Liver (tissue), 9 donors: ENCODE measurements around the gene ENOPH1. TPM values are rescaled to one million over a fixed set of nuclear protein-coding genes. Genes with fewer than 3 reads are reported as not detected.

Experiments
- DNase-seq: peaks from one replicate; pipeline ENCODE4 v3.0.0-alpha.2; 2017; ENCODE audit warnings: low spot score
- H3K27ac ChIP-seq, 2 donors: one replicate each; pipeline ENCODE4 v1.7.0; 2013; ENCODE audit warnings: inconsistent platforms in 2 of 2, low read length in 2 of 2, control low read depth in 1 of 2, low read depth in 1 of 2, mild to moderate bottlenecking in 1 of 2
- H3K27me3 ChIP-seq, 4 donors: one replicate each; pipeline versions ENCODE4 v1.6.1 to v1.7.0; 2013; ENCODE audit warnings: low read length in 3 of 4, inconsistent platforms in 1 of 4, mild to moderate bottlenecking in 1 of 4, moderate library complexity in 1 of 4; ENCODE audit not compliant: control insufficient read depth in 4 of 4, insufficient read depth in 4 of 4
- H3K36me3 ChIP-seq, 4 donors: one replicate each; pipeline versions ENCODE4 v1.6.1 to v1.7.0; 2013; ENCODE audit warnings: low read length in 3 of 4, mild to moderate bottlenecking in 3 of 4, low read depth in 1 of 4, moderate library complexity in 1 of 4; ENCODE audit not compliant: control insufficient read depth in 4 of 4, insufficient read depth in 3 of 4
- H3K4me1 ChIP-seq, 4 donors: one replicate each; pipeline versions ENCODE4 v1.6.1 to v1.7.0; 2013; ENCODE audit warnings: low read length in 3 of 4, mild to moderate bottlenecking in 3 of 4, moderate library complexity in 1 of 4; ENCODE audit not compliant: control insufficient read depth in 4 of 4, insufficient read depth in 4 of 4
- H3K4me3 ChIP-seq, 3 donors: one replicate each; pipeline versions ENCODE4 v1.6.1 to v1.7.0; 2013; ENCODE audit warnings: low read length in 3 of 3, control low read depth in 1 of 3, low read depth in 1 of 3, mild to moderate bottlenecking in 1 of 3
- H3K9ac ChIP-seq, 2 donors: one replicate each; pipeline ENCODE4 v1.7.0; 2013; ENCODE audit warnings: low read length in 2 of 2, mild to moderate bottlenecking in 2 of 2, moderate library complexity in 2 of 2, control low read depth in 1 of 2, low read depth in 1 of 2
- H3K9me3 ChIP-seq, 4 donors: one replicate each; pipeline versions ENCODE4 v1.6.1 to v1.7.0; 2013; ENCODE audit warnings: low read length in 3 of 4; ENCODE audit not compliant: control insufficient read depth in 4 of 4
- CTCF ChIP-seq: fragments of 150-350 bp; IDR thresholded peaks from 2 replicates; pipeline ENCODE4 v1.5.1; 2017; ENCODE audit warnings: improper control_type of control experiment, low read depth, low read length; ENCODE audit not compliant: missing input control
- EGR1 ChIP-seq, 2 donors: IDR thresholded peaks; 2 replicates each; pipeline ENCODE4 v1.6.1; 2016 to 2018; ENCODE audit warnings: antibody characterized with exemption in 2 of 2, low read depth in 2 of 2
- FOXA1 ChIP-seq: IDR thresholded peaks from 2 replicates; pipeline ENCODE4 v1.6.1; 2016; ENCODE audit warnings: antibody characterized with exemption
- FOXA2 ChIP-seq: IDR thresholded peaks from 2 replicates; pipeline ENCODE4 v1.6.1; 2016; ENCODE audit warnings: antibody characterized with exemption
- GABPA ChIP-seq, 2 donors: IDR thresholded peaks in 1 of 2; conservative IDR thresholded peaks in 1 of 2; 2 replicates each; pipeline ENCODE4 v1.6.1; 2016; ENCODE audit warnings: antibody characterized with exemption in 2 of 2, mild to moderate bottlenecking in 1 of 2, moderate library complexity in 1 of 2
- HNF4A ChIP-seq, 2 donors: conservative IDR thresholded peaks; 2 replicates each; pipeline ENCODE4 v1.6.1; 2016; ENCODE audit warnings: antibody characterized with exemption in 2 of 2, mild to moderate bottlenecking in 2 of 2
- HNF4G ChIP-seq: IDR thresholded peaks from 2 replicates; pipeline ENCODE4 v1.6.1; 2016; ENCODE audit warnings: antibody characterized with exemption
- JUND ChIP-seq, 2 donors: IDR thresholded peaks; 2 replicates each; pipeline ENCODE4 v1.6.1; 2016; ENCODE audit warnings: antibody characterized with exemption in 2 of 2
- NR2F2 ChIP-seq: IDR thresholded peaks from 2 replicates; pipeline ENCODE4 v1.6.1; 2016; ENCODE audit warnings: antibody characterized with exemption
- RAD21 ChIP-seq, 2 donors: IDR thresholded peaks; 2 replicates each; pipeline ENCODE4 v1.6.1; 2016; ENCODE audit warnings: antibody characterized with exemption in 2 of 2, mild to moderate bottlenecking in 2 of 2
- RXRA ChIP-seq, 2 donors: IDR thresholded peaks; 2 replicates each; pipeline ENCODE4 v1.6.1; 2017 to 2018; ENCODE audit warnings: antibody characterized with exemption in 2 of 2, mild to moderate bottlenecking in 1 of 2
- SP1 ChIP-seq: IDR thresholded peaks from 2 replicates; pipeline ENCODE4 v1.6.1; 2018; ENCODE audit warnings: antibody characterized with exemption, mild to moderate bottlenecking
- TAF1 ChIP-seq: conservative IDR thresholded peaks from 2 replicates; pipeline ENCODE4 v1.6.1; 2016; ENCODE audit warnings: antibody characterized with exemption, mild to moderate bottlenecking
- YY1 ChIP-seq: IDR thresholded peaks from 2 replicates; pipeline ENCODE4 v1.6.1; 2016; ENCODE audit warnings: antibody characterized with exemption, mild to moderate bottlenecking
- WGBS: extraction: QIAGEN DNeasy Blood & Tissue Kit; methylation state at CpG from one replicate; pipeline ENCODE4 v1.1.7; 2013; 5-methylcytosine and 5-hydroxymethylcytosine counted together
- polyA plus RNA-seq, 2 donors: library from polyadenylated mRNA; stranded (reverse) in 1 of 2; unstranded in 1 of 2; fragments of 200-250 nt in 1 of 2; fragments of >200 nt in 1 of 2; fragmentation: Nextera tagmentation in 1 of 2; extraction: Ambion mirVana in 1 of 2; gene quantifications; one replicate each; pipeline versions ENCODE4 v1.2.1 to v1.2.3, GENCODE V29; 2013 to 2015
- total RNA-seq, 2 donors: library from RNA; depleted of rRNA; stranded (reverse); fragments of >200 nt; gene quantifications; one replicate each; pipeline ENCODE4 v1.2.3, GENCODE V29; 2014
- TF ChIP-seq, protein P1 (sequence below): IDR thresholded peaks from 2 replicates; pipeline ENCODE4 v1.6.1; 2016; ENCODE audit warnings: antibody characterized with exemption
- TF ChIP-seq, protein P2 (sequence below): IDR thresholded peaks from 2 replicates; pipeline ENCODE4 v1.6.1; 2016; ENCODE audit warnings: antibody characterized with exemption
- TF ChIP-seq, protein P3 (sequence below): IDR thresholded peaks from 2 replicates; pipeline ENCODE4 v1.6.1; 2016; ENCODE audit warnings: antibody characterized with exemption, mild to moderate bottlenecking
- TF ChIP-seq, protein P4 (sequence below): IDR thresholded peaks from 2 replicates; pipeline ENCODE4 v1.6.1; 2016; ENCODE audit warnings: antibody characterized with exemption
- donor health status: healthy.
- donor health status: healthy.
- donor health status: healthy.
- donor health status: healthy.
- donor health status: healthy.

Gene ENOPH1
- total and polyA plus RNA-seq, 4 donors, result 12.1 to 20.0 (median 12.8) TPM

DNA sequence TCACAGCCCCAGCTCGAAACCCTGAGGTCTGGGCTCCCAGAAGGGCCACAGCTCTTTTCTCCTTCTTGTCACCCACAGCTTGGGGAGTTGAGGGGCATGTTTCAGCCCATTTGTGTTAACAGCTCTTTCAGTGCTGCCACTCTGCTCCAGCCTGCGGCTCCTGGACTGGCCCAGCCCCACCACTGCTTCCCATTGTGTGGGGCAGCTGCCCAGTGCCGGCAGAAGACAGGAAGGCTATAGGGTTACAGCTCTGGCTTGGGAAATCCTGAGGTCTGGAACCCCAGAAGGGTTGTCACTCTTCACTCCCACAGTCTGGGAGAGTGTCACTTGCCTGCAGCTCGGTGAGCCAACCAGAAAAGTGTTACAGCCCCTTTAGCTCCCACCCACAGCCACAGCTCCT is 49.6 kb upstream of the ENOPH1 start:
- H3K4me1 ChIP-seq, result no peaks in the 10 kb centered on the region
- H3K4me3 ChIP-seq, result no peak overlapping the region
- TF ChIP-seq, protein P1, sequence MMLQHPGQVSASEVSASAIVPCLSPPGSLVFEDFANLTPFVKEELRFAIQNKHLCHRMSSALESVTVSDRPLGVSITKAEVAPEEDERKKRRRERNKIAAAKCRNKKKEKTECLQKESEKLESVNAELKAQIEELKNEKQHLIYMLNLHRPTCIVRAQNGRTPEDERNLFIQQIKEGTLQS, result no peak
- no peak for TF ChIP-seq RXRA (IDR thresholded peaks at IDR 0.05)
- no peak for TF ChIP-seq JUND (IDR thresholded peaks at IDR 0.05)
- no peak for TF ChIP-seq SP1
- no peak for TF ChIP-seq EGR1 (IDR thresholded peaks at IDR 0.05; ENCODE audit: low read depth in 2 of 2)
- TF ChIP-seq HNF4G, result no peak
- TF ChIP-seq TAF1, result no peak
- TF ChIP-seq NR2F2, result no peak
- TF ChIP-seq YY1, result no peak
- TF ChIP-seq, protein P2, sequence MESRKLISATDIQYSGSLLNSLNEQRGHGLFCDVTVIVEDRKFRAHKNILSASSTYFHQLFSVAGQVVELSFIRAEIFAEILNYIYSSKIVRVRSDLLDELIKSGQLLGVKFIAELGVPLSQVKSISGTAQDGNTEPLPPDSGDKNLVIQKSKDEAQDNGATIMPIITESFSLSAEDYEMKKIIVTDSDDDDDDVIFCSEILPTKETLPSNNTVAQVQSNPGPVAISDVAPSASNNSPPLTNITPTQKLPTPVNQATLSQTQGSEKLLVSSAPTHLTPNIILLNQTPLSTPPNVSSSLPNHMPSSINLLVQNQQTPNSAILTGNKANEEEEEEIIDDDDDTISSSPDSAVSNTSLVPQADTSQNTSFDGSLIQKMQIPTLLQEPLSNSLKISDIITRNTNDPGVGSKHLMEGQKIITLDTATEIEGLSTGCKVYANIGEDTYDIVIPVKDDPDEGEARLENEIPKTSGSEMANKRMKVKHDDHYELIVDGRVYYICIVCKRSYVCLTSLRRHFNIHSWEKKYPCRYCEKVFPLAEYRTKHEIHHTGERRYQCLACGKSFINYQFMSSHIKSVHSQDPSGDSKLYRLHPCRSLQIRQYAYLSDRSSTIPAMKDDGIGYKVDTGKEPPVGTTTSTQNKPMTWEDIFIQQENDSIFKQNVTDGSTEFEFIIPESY, result no peak
- TF ChIP-seq GABPA (IDR thresholded peaks at IDR 0.05 in 1 of 2, conservative IDR thresholded peaks at IDR 0.05 in 1 of 2), result no peak
- TF ChIP-seq, protein P3, sequence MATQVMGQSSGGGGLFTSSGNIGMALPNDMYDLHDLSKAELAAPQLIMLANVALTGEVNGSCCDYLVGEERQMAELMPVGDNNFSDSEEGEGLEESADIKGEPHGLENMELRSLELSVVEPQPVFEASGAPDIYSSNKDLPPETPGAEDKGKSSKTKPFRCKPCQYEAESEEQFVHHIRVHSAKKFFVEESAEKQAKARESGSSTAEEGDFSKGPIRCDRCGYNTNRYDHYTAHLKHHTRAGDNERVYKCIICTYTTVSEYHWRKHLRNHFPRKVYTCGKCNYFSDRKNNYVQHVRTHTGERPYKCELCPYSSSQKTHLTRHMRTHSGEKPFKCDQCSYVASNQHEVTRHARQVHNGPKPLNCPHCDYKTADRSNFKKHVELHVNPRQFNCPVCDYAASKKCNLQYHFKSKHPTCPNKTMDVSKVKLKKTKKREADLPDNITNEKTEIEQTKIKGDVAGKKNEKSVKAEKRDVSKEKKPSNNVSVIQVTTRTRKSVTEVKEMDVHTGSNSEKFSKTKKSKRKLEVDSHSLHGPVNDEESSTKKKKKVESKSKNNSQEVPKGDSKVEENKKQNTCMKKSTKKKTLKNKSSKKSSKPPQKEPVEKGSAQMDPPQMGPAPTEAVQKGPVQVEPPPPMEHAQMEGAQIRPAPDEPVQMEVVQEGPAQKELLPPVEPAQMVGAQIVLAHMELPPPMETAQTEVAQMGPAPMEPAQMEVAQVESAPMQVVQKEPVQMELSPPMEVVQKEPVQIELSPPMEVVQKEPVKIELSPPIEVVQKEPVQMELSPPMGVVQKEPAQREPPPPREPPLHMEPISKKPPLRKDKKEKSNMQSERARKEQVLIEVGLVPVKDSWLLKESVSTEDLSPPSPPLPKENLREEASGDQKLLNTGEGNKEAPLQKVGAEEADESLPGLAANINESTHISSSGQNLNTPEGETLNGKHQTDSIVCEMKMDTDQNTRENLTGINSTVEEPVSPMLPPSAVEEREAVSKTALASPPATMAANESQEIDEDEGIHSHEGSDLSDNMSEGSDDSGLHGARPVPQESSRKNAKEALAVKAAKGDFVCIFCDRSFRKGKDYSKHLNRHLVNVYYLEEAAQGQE, result no peak
- no peak for TF ChIP-seq RAD21 (IDR thresholded peaks at IDR 0.05)
- TF ChIP-seq, protein P4, sequence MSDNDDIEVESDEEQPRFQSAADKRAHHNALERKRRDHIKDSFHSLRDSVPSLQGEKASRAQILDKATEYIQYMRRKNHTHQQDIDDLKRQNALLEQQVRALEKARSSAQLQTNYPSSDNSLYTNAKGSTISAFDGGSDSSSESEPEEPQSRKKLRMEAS, result no peak
- no peak for TF ChIP-seq FOXA1
- no peak for TF ChIP-seq HNF4A (conservative IDR thresholded peaks at IDR 0.05)
- no peak for TF ChIP-seq FOXA2
- TF ChIP-seq CTCF, result no peak
- H3K9me3 ChIP-seq, result no peaks in the 10 kb centered on the region
- H3K27ac ChIP-seq, result no peak overlapping the region
- H3K36me3 ChIP-seq, result peaks cover 0 to 2% (median 0%) of the 10 kb centered on the region in 4 donors
- no peak overlapping the region for H3K9ac ChIP-seq
- no peak for DNase-seq
- WGBS, result 94% methylated on average over 4 of the region's 4 CpGs
- no peaks in the 10 kb centered on the region for H3K27me3 ChIP-seq
